Coronary artery (tissue), 2 donors: ENCODE measurements around the gene RASSF1.

Source experiments
- DNase-seq: peaks from one replicate; pipeline ENCODE4 v3.0.0-alpha.2; 2017; ENCODE audit warnings: low spot score
- H3K27ac ChIP-seq, 2 donors: fragments of 200-600 bp; sonication (generic); one replicate each; pipeline ENCODE4 v1.5.1; 2016 to 2019
- H3K4me3 ChIP-seq: fragments of 200-600 bp; sonication (generic); 2 replicates; pipeline ENCODE4 v1.5.1; 2016; ENCODE audit warnings: mild to moderate bottlenecking, moderate library complexity
- CTCF ChIP-seq: fragments of 200-600 bp; sonication (generic); IDR thresholded peaks from one replicate; pipeline ENCODE4 v1.5.1; 2019; ENCODE audit warnings: antibody characterized with exemption

Gene RASSF1

GRCh38 chr3:50338965-50339364 lies 1.7 kb downstream of the RASSF1 start:
- DNase-seq = no peak
- H3K27ac ChIP-seq = peak overlapping the region; percentile 95 to 99
- peak overlapping the region; percentile 91 for H3K4me3 ChIP-seq
- no peak for TF ChIP-seq CTCF

GRCh38 chr3:50337175-50337861 lies 3.3 kb downstream of the RASSF1 start:
- Histone ChIP-seq H3K27ac (peak overlapping the region; percentile 95 to 99), H3K4me3 (peak overlapping the region; percentile 91)
- DNase-seq = peak; percentile 100
- no peak for TF ChIP-seq CTCF

GRCh38 chr3:50336452-50337174 lies 4.0 kb downstream of the RASSF1 start:
- peak overlapping the region; percentile 91 for H3K4me3 ChIP-seq
- DNase-seq = no peak
- TF ChIP-seq CTCF = no peak
- H3K27ac ChIP-seq = peak overlapping the region; percentile 95 to 99

GRCh38 chr3:50334339-50335075 lies 6.1 kb downstream of the RASSF1 start:
- Histone ChIP-seq H3K27ac (peak overlapping the region; percentile 91 to 95), H3K4me3 (peak overlapping the region; percentile 43)
- no peak for DNase-seq
- no peak for TF ChIP-seq CTCF

- no peak for TF ChIP-seq CTCF
- Histone ChIP-seq H3K27ac (peak overlapping the region; percentile 91 to 95), H3K4me3 (peak overlapping the region; percentile 43)
- DNase-seq = peak; percentile 90
Measured at GRCh38 chr3:50333744-50334328, 6.8 kb downstream of the RASSF1 start.

- TF ChIP-seq CTCF = no peak
- Histone ChIP-seq H3K4me3 (no peak overlapping the region), H3K27ac (no peak overlapping the region)
- DNase-seq = no peak
Measured at GRCh38 chr3:50331364-50331907, 9.2 kb downstream of the RASSF1 start.
